ENCODE results near the gene SVOP. TPM values are rescaled to one million over a fixed set of nuclear protein-coding genes. Genes with fewer than 3 reads are reported as not detected.

SVOP gene
- total RNA-seq, 2 donors from 2014 or later, result not detected

GRCh38 chr12:108947097-108947496 is 73.8 kb downstream of the SVOP start:
- Mint-ChIP-seq H3K4me3 (no peak overlapping the region), H3K27ac (no peak overlapping the region), H3K27me3 (peaks cover 8% of the 10 kb centered on the region), H3K36me3 (ENCODE audit: low read depth) (no peaks in the 10 kb centered on the region), H3K9me3 (peaks cover 6% of the 10 kb centered on the region), H3K4me1 (no peaks in the 10 kb centered on the region)
- no peak for ATAC-seq (replicated peaks)

GRCh38 chr12:108940138-108940537 is 80.7 kb downstream of the SVOP start:
- no peak overlapping the region for H3K4me3 Mint-ChIP-seq
- no peak for ATAC-seq (replicated peaks)
- peaks cover 6% of the 10 kb centered on the region for H3K27me3 Mint-ChIP-seq
- H3K27ac Mint-ChIP-seq, result no peak overlapping the region
- H3K36me3 Mint-ChIP-seq (ENCODE audit: low read depth), result no peaks in the 10 kb centered on the region
- H3K4me1 Mint-ChIP-seq, result no peaks in the 10 kb centered on the region
- no peaks in the 10 kb centered on the region for H3K9me3 Mint-ChIP-seq

- Mint-ChIP-seq H3K27me3 (peaks cover 6% of the 10 kb centered on the region), H3K9me3 (no peaks in the 10 kb centered on the region), H3K27ac (no peak overlapping the region), H3K4me3 (no peak overlapping the region), H3K36me3 (ENCODE audit: low read depth) (no peaks in the 10 kb centered on the region), H3K4me1 (no peaks in the 10 kb centered on the region)
- peak; percentile 53 for ATAC-seq (replicated peaks)
These were observed 81.3 kb downstream of the SVOP start for GRCh38 chr12:108939594-108939993.

- H3K27me3 Mint-ChIP-seq, result peaks cover 6% of the 10 kb centered on the region
- H3K27ac Mint-ChIP-seq, result no peak overlapping the region
- ATAC-seq (replicated peaks), result no peak
- H3K9me3 Mint-ChIP-seq, result no peaks in the 10 kb centered on the region
- no peak overlapping the region for H3K4me3 Mint-ChIP-seq
- no peaks in the 10 kb centered on the region for H3K36me3 Mint-ChIP-seq (ENCODE audit: low read depth)
- no peaks in the 10 kb centered on the region for H3K4me1 Mint-ChIP-seq
These were observed 82.5 kb downstream of the SVOP start for GRCh38 chr12:108938247-108938924.

- ATAC-seq (replicated peaks), result peak; percentile 74
- Mint-ChIP-seq H3K4me3 (no peak overlapping the region), H3K36me3 (ENCODE audit: low read depth) (no peaks in the 10 kb centered on the region)
These were observed 85.6 kb downstream of the SVOP start for GRCh38 chr12:108935159-108935763.

GRCh38 chr12:108933949-108934348 is 86.9 kb downstream of the SVOP start:
- Mint-ChIP-seq H3K4me3 (no peak overlapping the region), H3K9me3 (no peaks in the 10 kb centered on the region), H3K27ac (no peak overlapping the region), H3K36me3 (ENCODE audit: low read depth) (no peaks in the 10 kb centered on the region), H3K27me3 (peaks cover 6% of the 10 kb centered on the region), H3K4me1 (no peaks in the 10 kb centered on the region)
- ATAC-seq (replicated peaks), result no peak

More at GRCh38 chr12:108935159-108935763, 85.6 kb downstream of the SVOP start:
- H3K9me3 Mint-ChIP-seq, result no peaks in the 10 kb centered on the region
- no peaks in the 10 kb centered on the region for H3K4me1 Mint-ChIP-seq
- H3K27me3 Mint-ChIP-seq, result peaks cover 6% of the 10 kb centered on the region
- H3K27ac Mint-ChIP-seq, result no peak overlapping the region

- Mint-ChIP-seq H3K4me3 (no peak overlapping the region), H3K27ac (no peak overlapping the region), H3K9me3 (no peaks in the 10 kb centered on the region), H3K27me3 (peaks cover 2% of the 10 kb centered on the region), H3K4me1 (no peaks in the 10 kb centered on the region), H3K36me3 (ENCODE audit: low read depth) (no peaks in the 10 kb centered on the region)
- ATAC-seq (replicated peaks), result no peak
These were observed 90.1 kb downstream of the SVOP start for GRCh38 chr12:108930756-108931155.

- Mint-ChIP-seq H3K9me3 (peaks cover 3% of the 10 kb centered on the region), H3K4me1 (no peaks in the 10 kb centered on the region), H3K36me3 (ENCODE audit: low read depth) (no peaks in the 10 kb centered on the region), H3K27ac (no peak overlapping the region), H3K4me3 (no peak overlapping the region), H3K27me3 (no peaks in the 10 kb centered on the region)
- no peak for ATAC-seq (replicated peaks)
These were observed 90.7 kb downstream of the SVOP start for GRCh38 chr12:108930155-108930554.

GRCh38 chr12:108928695-108929094 is 92.2 kb downstream of the SVOP start:
- no peaks in the 10 kb centered on the region for H3K27me3 Mint-ChIP-seq
- no peaks in the 10 kb centered on the region for H3K4me1 Mint-ChIP-seq
- no peak for ATAC-seq (replicated peaks)
- no peak overlapping the region for H3K27ac Mint-ChIP-seq
- no peaks in the 10 kb centered on the region for H3K36me3 Mint-ChIP-seq (ENCODE audit: low read depth)
- H3K4me3 Mint-ChIP-seq, result no peak overlapping the region
- H3K9me3 Mint-ChIP-seq, result peaks cover 3% of the 10 kb centered on the region

GRCh38 chr12:108922918-108923317 is 98.0 kb downstream of the SVOP start:
- no peaks in the 10 kb centered on the region for H3K27me3 Mint-ChIP-seq
- H3K27ac Mint-ChIP-seq, result no peak overlapping the region
- H3K9me3 Mint-ChIP-seq, result peaks cover 3% of the 10 kb centered on the region
- no peaks in the 10 kb centered on the region for H3K4me1 Mint-ChIP-seq
- no peaks in the 10 kb centered on the region for H3K36me3 Mint-ChIP-seq (ENCODE audit: low read depth)
- no peak for ATAC-seq (replicated peaks)
- H3K4me3 Mint-ChIP-seq, result no peak overlapping the region

GRCh38 chr12:108921946-108922345 is 98.9 kb downstream of the SVOP start:
- no peak for ATAC-seq (replicated peaks)
- no peak overlapping the region for H3K27ac Mint-ChIP-seq
- H3K4me1 Mint-ChIP-seq, result no peaks in the 10 kb centered on the region
- peaks cover 3% of the 10 kb centered on the region for H3K9me3 Mint-ChIP-seq
- H3K4me3 Mint-ChIP-seq, result no peak overlapping the region
- no peaks in the 10 kb centered on the region for H3K36me3 Mint-ChIP-seq (ENCODE audit: low read depth)
- no peaks in the 10 kb centered on the region for H3K27me3 Mint-ChIP-seq

GRCh38 chr12:108918960-108919642 is 101.8 kb downstream of the SVOP start:
- Mint-ChIP-seq H3K4me3 (no peak overlapping the region), H3K27ac (no peak overlapping the region), H3K9me3 (no peaks in the 10 kb centered on the region), H3K27me3 (no peaks in the 10 kb centered on the region), H3K4me1 (no peaks in the 10 kb centered on the region), H3K36me3 (ENCODE audit: low read depth) (no peaks in the 10 kb centered on the region)
- ATAC-seq (replicated peaks), result no peak

GRCh38 chr12:108918206-108918605 is 102.7 kb downstream of the SVOP start:
- no peak overlapping the region for H3K4me3 Mint-ChIP-seq
- no peak for ATAC-seq (replicated peaks)
- no peaks in the 10 kb centered on the region for H3K9me3 Mint-ChIP-seq
- no peaks in the 10 kb centered on the region for H3K36me3 Mint-ChIP-seq (ENCODE audit: low read depth)
- H3K4me1 Mint-ChIP-seq, result no peaks in the 10 kb centered on the region
- no peak overlapping the region for H3K27ac Mint-ChIP-seq
- no peaks in the 10 kb centered on the region for H3K27me3 Mint-ChIP-seq

GRCh38 chr12:108916336-108916735 is 104.5 kb downstream of the SVOP start:
- no peak for ATAC-seq (replicated peaks)
- H3K36me3 Mint-ChIP-seq (ENCODE audit: low read depth), result no peaks in the 10 kb centered on the region
- H3K4me1 Mint-ChIP-seq, result no peaks in the 10 kb centered on the region
- H3K9me3 Mint-ChIP-seq, result no peaks in the 10 kb centered on the region
- H3K4me3 Mint-ChIP-seq, result no peak overlapping the region
- no peak overlapping the region for H3K27ac Mint-ChIP-seq
- no peaks in the 10 kb centered on the region for H3K27me3 Mint-ChIP-seq

GRCh38 chr12:108915632-108916133 is 105.2 kb downstream of the SVOP start:
- no peaks in the 10 kb centered on the region for H3K4me1 Mint-ChIP-seq
- H3K27me3 Mint-ChIP-seq, result no peaks in the 10 kb centered on the region
- H3K36me3 Mint-ChIP-seq (ENCODE audit: low read depth), result no peaks in the 10 kb centered on the region
- no peak overlapping the region for H3K4me3 Mint-ChIP-seq
- no peaks in the 10 kb centered on the region for H3K9me3 Mint-ChIP-seq
- ATAC-seq (replicated peaks), result no peak
- H3K27ac Mint-ChIP-seq, result no peak overlapping the region

All from activated T-helper 17 cell treated with anti-CD3 and anti-CD28 coated beads, Interleukin-2, amount 50 U/mL, for 72 hours (primary cell).